Measurements from ENCODE around the gene TSPAN19.

GRCh38 chr12:84978921-84979320 is 57.2 kb downstream of the TSPAN19 start:
- TF ChIP-seq, protein P1, sequence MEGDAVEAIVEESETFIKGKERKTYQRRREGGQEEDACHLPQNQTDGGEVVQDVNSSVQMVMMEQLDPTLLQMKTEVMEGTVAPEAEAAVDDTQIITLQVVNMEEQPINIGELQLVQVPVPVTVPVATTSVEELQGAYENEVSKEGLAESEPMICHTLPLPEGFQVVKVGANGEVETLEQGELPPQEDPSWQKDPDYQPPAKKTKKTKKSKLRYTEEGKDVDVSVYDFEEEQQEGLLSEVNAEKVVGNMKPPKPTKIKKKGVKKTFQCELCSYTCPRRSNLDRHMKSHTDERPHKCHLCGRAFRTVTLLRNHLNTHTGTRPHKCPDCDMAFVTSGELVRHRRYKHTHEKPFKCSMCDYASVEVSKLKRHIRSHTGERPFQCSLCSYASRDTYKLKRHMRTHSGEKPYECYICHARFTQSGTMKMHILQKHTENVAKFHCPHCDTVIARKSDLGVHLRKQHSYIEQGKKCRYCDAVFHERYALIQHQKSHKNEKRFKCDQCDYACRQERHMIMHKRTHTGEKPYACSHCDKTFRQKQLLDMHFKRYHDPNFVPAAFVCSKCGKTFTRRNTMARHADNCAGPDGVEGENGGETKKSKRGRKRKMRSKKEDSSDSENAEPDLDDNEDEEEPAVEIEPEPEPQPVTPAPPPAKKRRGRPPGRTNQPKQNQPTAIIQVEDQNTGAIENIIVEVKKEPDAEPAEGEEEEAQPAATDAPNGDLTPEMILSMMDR (optimal IDR thresholded peaks at IDR 0.05 in 1 of 3, IDR thresholded peaks at IDR 0.05 in 1 of 3, conservative IDR thresholded peaks at IDR 0.05 in 1 of 3; ENCODE audit: extremely low read depth in 1 of 3, insufficient read depth in 2 of 3, low read length in 3 of 3) = no peak
- TF ChIP-seq EZH2 (IDR thresholded peaks at IDR 0.05; ENCODE audit: low read length) = no peak

Measured in keratinocyte (primary cell).